SU-DHL-6 (cell line): ENCODE data around the gene DEFB131B.

Experiments used
- H2AFZ ChIP-seq: fragments of 200-600 bp; sonication (generic); 2 replicates; pipeline ENCODE4 v1.6.1; 2014; ENCODE audit warnings: low read depth, mild to moderate bottlenecking, moderate library complexity, mixed read lengths, antibody characterized with exemption, low read length; ENCODE audit not compliant: severe bottlenecking
- H3F3A ChIP-seq: fragments of 200-600 bp; shearing (Covaris generic); 2 replicates; pipeline ENCODE4 v1.6.0; 2016; ENCODE audit warnings: antibody characterized with exemption, mild to moderate bottlenecking; ENCODE audit not compliant: insufficient read depth
- H3K27ac ChIP-seq: fragments of 200-600 bp; sonication (generic); 2 replicates; pipeline ENCODE4 v1.5.1; 2016; ENCODE audit warnings: low read depth, mild to moderate bottlenecking, low read length, moderate library complexity, mixed read lengths
- H3K27me3 ChIP-seq: fragments of 200-600 bp; sonication (generic), shearing (Covaris generic); 2 replicates; pipeline ENCODE4 v1.6.0; 2014; ENCODE audit warnings: mild to moderate bottlenecking, low read length
- H3K36me3 ChIP-seq: fragments of 200-600 bp; sonication (generic); 2 replicates; pipeline ENCODE4 v1.6.1; 2014; ENCODE audit warnings: mild to moderate bottlenecking, low read length, mixed read lengths
- H3K4me2 ChIP-seq: fragments of 300-600, 200-600 bp; shearing (Covaris generic), sonication (generic); 2 replicates; pipeline ENCODE4 v1.6.0; 2014; ENCODE audit warnings: low read length, low read depth, mild to moderate bottlenecking; ENCODE audit not compliant: poor library complexity, severe bottlenecking
- H3K4me3 ChIP-seq: fragments of 200-600 bp; sonication (generic); 2 replicates; pipeline ENCODE4 v1.5.1; 2014; ENCODE audit warnings: antibody characterized with exemption, low read length, mild to moderate bottlenecking, mixed read lengths; ENCODE audit not compliant: insufficient read depth, poor library complexity, severe bottlenecking
- H3K79me2 ChIP-seq: fragments of 200-600 bp; sonication (generic); 2 replicates; pipeline ENCODE4 v1.6.1; 2014; ENCODE audit warnings: mild to moderate bottlenecking, low read length, moderate library complexity; ENCODE audit not compliant: insufficient read depth
- H3K9ac ChIP-seq: fragments of 200-600 bp; sonication (generic); 2 replicates; pipeline ENCODE4 v1.7.0; 2014; ENCODE audit warnings: mild to moderate bottlenecking, low read length
- H3K9me2 ChIP-seq: fragments of 200-600 bp; sonication (generic); replicated peaks from 2 replicates; pipeline ENCODE4 v1.6.1; 2014; ENCODE audit warnings: low read length; ENCODE audit not compliant: insufficient read depth
- H3K9me3 ChIP-seq: fragments of 200-600 bp; sonication (generic); 2 replicates; pipeline ENCODE4 v1.6.1; 2014; ENCODE audit warnings: low read length, mixed read lengths; ENCODE audit not compliant: insufficient read depth
- H4K20me1 ChIP-seq: fragments of 200-600 bp; sonication (generic); 2 replicates; pipeline ENCODE4 v1.6.1; 2014; ENCODE audit warnings: low read depth, mild to moderate bottlenecking, antibody characterized with exemption, low read length, moderate library complexity, mixed read lengths
- CTCF ChIP-seq: fragments of 200-600 bp; sonication (generic); IDR thresholded peaks from one replicate; pipeline ENCODE4 v1.5.1; 2017; ENCODE audit warnings: antibody characterized with exemption, mild to moderate bottlenecking, low read length, moderate library complexity; ENCODE audit not compliant: insufficient read depth, poor library complexity, severe bottlenecking
- EZH2phosphoT487 ChIP-seq: fragments of 200-600 bp; sonication (generic), shearing (Covaris generic); conservative IDR thresholded peaks from 2 replicates; pipeline ENCODE4 v1.6.1; 2018; ENCODE audit warnings: mild to moderate bottlenecking, antibody characterized with exemption, low read length, moderate library complexity, mixed read lengths

DEFB131B gene

DNA sequence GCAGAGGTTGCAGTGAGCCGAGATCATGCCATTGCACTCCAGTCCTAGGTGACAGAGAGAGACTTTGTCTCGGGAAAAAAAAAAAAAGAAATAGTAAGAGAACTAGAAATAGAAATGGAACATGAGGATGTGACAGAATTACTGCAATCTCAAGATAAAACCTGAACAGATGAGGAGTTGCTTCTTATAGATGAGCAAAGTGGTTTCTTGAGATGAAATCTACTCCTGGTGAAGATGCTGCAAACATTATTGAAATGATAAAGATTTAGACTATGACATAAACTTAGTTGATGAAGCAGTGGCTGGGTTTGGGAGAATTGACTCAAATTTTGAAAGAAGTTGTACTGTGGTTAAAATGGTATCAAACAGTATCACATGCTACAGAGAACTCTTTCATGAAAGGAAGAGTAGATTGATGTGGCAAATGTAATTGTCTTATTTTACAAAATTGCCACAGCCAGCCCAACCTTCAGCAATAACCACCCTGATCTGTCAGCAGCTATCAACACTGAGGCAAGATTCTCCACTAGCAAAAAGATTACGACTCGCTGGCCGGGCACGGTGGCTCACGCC, 36.5 kb downstream of the DEFB131B start:
- no peak overlapping the region for H3K9ac ChIP-seq
- H3K9me2 ChIP-seq: no peaks in the 10 kb centered on the region
- no peaks in the 10 kb centered on the region for H4K20me1 ChIP-seq
- TF ChIP-seq EZH2phosphoT487: no peak
- no peak for TF ChIP-seq CTCF
- H3K27me3 ChIP-seq: no peaks in the 10 kb centered on the region
- H3K79me2 ChIP-seq: no peaks in the 10 kb centered on the region
- no peak overlapping the region for H3K4me2 ChIP-seq
- H3K4me3 ChIP-seq: no peak overlapping the region
- no peak overlapping the region for H3K27ac ChIP-seq
- no peaks in the 10 kb centered on the region for H3F3A ChIP-seq
- H2AFZ ChIP-seq: no peak overlapping the region
- no peaks in the 10 kb centered on the region for H3K9me3 ChIP-seq
- H3K36me3 ChIP-seq: peaks cover 6% of the 10 kb centered on the region

GRCh38 chr11:71917646-71918140, 39.4 kb downstream of the DEFB131B start:
- Histone ChIP-seq H3K9me2 (no peaks in the 10 kb centered on the region), H3K36me3 (peaks cover 6% of the 10 kb centered on the region), H2AFZ (no peak overlapping the region), H3K4me2 (no peak overlapping the region), H3K4me3 (no peak overlapping the region), H3K79me2 (no peaks in the 10 kb centered on the region), H4K20me1 (no peaks in the 10 kb centered on the region), H3F3A (no peaks in the 10 kb centered on the region), H3K9me3 (no peaks in the 10 kb centered on the region), H3K27ac (no peak overlapping the region), H3K27me3 (no peaks in the 10 kb centered on the region), H3K9ac (no peak overlapping the region)
- TF ChIP-seq EZH2phosphoT487: no peak
- TF ChIP-seq CTCF: no peak

DNA sequence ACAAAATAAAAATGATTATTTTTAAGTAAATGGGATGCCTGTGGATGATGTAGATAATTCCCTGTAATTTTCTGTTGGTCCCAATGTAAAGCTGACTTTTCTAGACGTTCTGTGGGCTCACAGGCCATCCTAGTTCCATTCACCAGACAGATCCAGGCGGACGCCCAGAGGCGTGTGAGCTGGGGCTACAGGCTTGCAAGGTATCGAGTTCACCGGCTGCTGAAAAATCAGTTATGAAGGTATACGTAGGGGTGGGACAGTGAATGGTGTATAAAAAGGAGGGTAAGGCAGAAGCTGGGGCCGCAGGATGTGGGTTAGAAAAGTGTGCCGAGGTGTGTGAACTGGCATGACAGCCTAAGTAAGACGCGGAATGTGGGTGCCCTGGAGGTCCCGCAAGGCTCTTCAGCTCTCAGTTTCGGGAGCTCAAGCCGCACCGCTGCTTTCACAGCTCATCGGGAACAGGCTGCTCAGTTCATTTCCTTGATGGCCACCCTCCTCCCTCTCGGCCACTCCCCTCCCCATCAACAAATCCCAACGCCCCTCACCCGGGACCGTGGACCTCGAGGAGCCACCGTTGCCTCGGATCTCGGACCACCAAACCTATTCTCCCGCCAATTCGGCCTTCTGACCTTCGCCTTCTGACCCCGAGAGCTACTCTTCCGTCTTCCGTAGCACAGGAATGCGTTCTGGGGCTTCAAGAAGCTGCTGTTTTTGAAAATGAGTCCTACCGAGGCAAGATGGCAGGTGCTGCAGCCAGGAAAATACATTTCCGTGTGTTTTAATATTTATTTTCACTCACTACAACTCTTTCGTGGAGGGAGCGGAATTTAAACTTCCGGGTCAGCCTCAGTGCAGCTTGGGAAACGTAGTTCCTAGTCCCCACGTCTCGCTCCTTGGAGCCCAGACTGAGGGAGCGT, 49.8 kb downstream of the DEFB131B start, which contains the start of gene XNDC1N:
TSS of gene XNDC1N (minus strand) at position 775 of the 917 bp plus-strand sequence. CDS start 5,241 bp downstream, outside the sequence.
- Histone ChIP-seq H3K4me2 (peak within 1 kb of the TSS; percentile 98), H3K4me3 (peak within 1 kb of the TSS; percentile 82), H3K9me2 (no peaks in the 10 kb centered on the region), H3F3A (0 out of 2 replicates have a peak, but pooled peaks cover 3% of the 10 kb centered on the region), H3K27ac (peak within 1 kb of the TSS; percentile 92), H3K79me2 (peaks cover 52% of the 10 kb centered on the region), H3K36me3 (no peaks in the 10 kb centered on the region), H3K27me3 (no peaks in the 10 kb centered on the region), H3K9me3 (no peaks in the 10 kb centered on the region), H4K20me1 (no peaks in the 10 kb centered on the region), H2AFZ (peak within 1 kb of the TSS; percentile 72), H3K9ac (peak within 1 kb of the TSS; percentile 82)
- no peak for TF ChIP-seq EZH2phosphoT487
- TF ChIP-seq CTCF: no peak
